Ovary (tissue), 3 donors: ENCODE results near the gene HOXB3.

Experiments
- CTCF ChIP-seq, 3 donors: fragments of 450-650 bp in 2 of 3; fragments of 200-600 bp in 1 of 3; IDR thresholded peaks; one replicate each; pipeline versions ENCODE4 v1.5.1 to v1.8.0; 2016 to 2022; ENCODE audit warnings: antibody characterized with exemption in 3 of 3, mild to moderate bottlenecking in 1 of 3
- EP300 ChIP-seq: sonication (generic); formaldehyde crosslinking; IDR thresholded peaks from one replicate; pipeline ENCODE4 v1.6.1; 2017; ENCODE audit warnings: antibody characterized with exemption
- POLR2A ChIP-seq: fragments of 450-650 bp; IDR thresholded peaks from one replicate; pipeline ENCODE4 v1.6.1; 2017; ENCODE audit warnings: antibody characterized with exemption, mild to moderate bottlenecking, moderate library complexity
- donor health status: DM: no; HTN: no; CAD: no.

GRCh38 chr17:48592057-48592514, 2.0 kb upstream of the HOXB3 start:
- no peak for TF ChIP-seq CTCF (IDR thresholded peaks at IDR 0.05)
- TF ChIP-seq POLR2A: no peak
- TF ChIP-seq EP300: no peak
